ENCODE data around the gene CITED1. TPM values are rescaled to one million over a fixed set of nuclear protein-coding genes. Genes with fewer than 3 reads are reported as not detected.

The CITED1 gene
- total and polyA plus RNA-seq, 2 experiments from 2014 or later = not detected

- Histone ChIP-seq H3K36me3 (ENCODE audit: low read depth) (peaks cover 44% of the 10 kb centered on the region), H3F3A (ENCODE audit: insufficient read depth) (peaks cover 76% of the 10 kb centered on the region), H3K27me3 (replicated peaks; ENCODE audit: insufficient read depth) (no peaks in the 10 kb centered on the region), H3K9me2 (ENCODE audit: insufficient read depth) (no peaks in the 10 kb centered on the region), H3K79me2 (ENCODE audit: insufficient read depth) (peaks cover 36% of the 10 kb centered on the region), H3K4me1 (ENCODE audit: insufficient read depth) (peaks cover 53% of the 10 kb centered on the region), H3K9me3 (ENCODE audit: low read depth) (no peaks in the 10 kb centered on the region), H2AFZ (no peak overlapping the region), H3K9ac (no peak overlapping the region), H4K20me1 (ENCODE audit: insufficient read depth) (peaks cover 8% of the 10 kb centered on the region; the same call in 1 of the 2 replicates), H3K27ac (0 out of 2 replicates have a peak overlapping the region, but pooled peaks have one; percentile 81), H3K4me2 (ENCODE audit: unreplicated experiment) (no peak overlapping the region), H3K4me3 (no peak overlapping the region)
- WGBS, 2 experiments (ENCODE audit: low coverage in 1 of 2, low lambda C conversion rate in 2 of 2, missing lambda C conversion rate in 2 of 2) = 47 to 54% methylated on average over 2 of the region's 3 CpGs
- TF ChIP-seq EZH2phosphoT487 (IDR thresholded peaks at IDR 0.05; ENCODE audit: insufficient read depth, low read depth) (no peak), EZH2 (IDR thresholded peaks at IDR 0.05; ENCODE audit: insufficient read depth, poor library complexity, severe bottlenecking) (no peak)
- in situ Hi-C loops (cut with MboI) = no loop called here
- DNase-seq = peak; percentile 37
Observed at GRCh38 chrX:72271091-72271788, 34.5 kb downstream of the CITED1 start.

- peak overlapping the region; percentile 81 for H3K27ac ChIP-seq
- no peak for TF ChIP-seq EZH2 (IDR thresholded peaks at IDR 0.05; ENCODE audit: insufficient read depth, poor library complexity, severe bottlenecking)
- no peak for TF ChIP-seq EZH2phosphoT487 (IDR thresholded peaks at IDR 0.05; ENCODE audit: insufficient read depth, low read depth)
- H3K9ac ChIP-seq = no peak overlapping the region; the same call in 1 of the 2 replicates
- 78 to 84% methylated on average over 4 to 5 of the region's 5 CpGs for WGBS, 2 experiments (ENCODE audit: low coverage in 1 of 2, low lambda C conversion rate in 2 of 2, missing lambda C conversion rate in 2 of 2)
- peak overlapping the region; percentile 48 for H3K4me2 ChIP-seq (ENCODE audit: unreplicated experiment)
- no peak for DNase-seq
- no peak overlapping the region for H3K4me3 ChIP-seq
- in situ Hi-C loops (cut with MboI) = no loop called here
- H4K20me1 ChIP-seq (ENCODE audit: insufficient read depth) = peaks cover 8% of the 10 kb centered on the region; the same call in 1 of the 2 replicates
- peaks cover 47% of the 10 kb centered on the region for H3K4me1 ChIP-seq (ENCODE audit: insufficient read depth)
- no peaks in the 10 kb centered on the region for H3K27me3 ChIP-seq (replicated peaks; ENCODE audit: insufficient read depth)
- H3K9me3 ChIP-seq (ENCODE audit: low read depth) = no peaks in the 10 kb centered on the region
- H3K36me3 ChIP-seq (ENCODE audit: low read depth) = peaks cover 36% of the 10 kb centered on the region
- peaks cover 68% of the 10 kb centered on the region for H3F3A ChIP-seq (ENCODE audit: insufficient read depth)
- no peak overlapping the region for H2AFZ ChIP-seq
- H3K9me2 ChIP-seq (ENCODE audit: insufficient read depth) = no peaks in the 10 kb centered on the region
- peaks cover 28% of the 10 kb centered on the region for H3K79me2 ChIP-seq (ENCODE audit: insufficient read depth)
Observed at GRCh38 chrX:72270316-72270866, 35.3 kb downstream of the CITED1 start.

- H3K9me3 ChIP-seq (ENCODE audit: low read depth) = no peaks in the 10 kb centered on the region
- peak overlapping the region; percentile 81 for H3K27ac ChIP-seq
- H3K27me3 ChIP-seq (replicated peaks; ENCODE audit: insufficient read depth) = no peaks in the 10 kb centered on the region
- peaks cover 22% of the 10 kb centered on the region for H3K79me2 ChIP-seq (ENCODE audit: insufficient read depth)
- WGBS, 2 experiments (ENCODE audit: low coverage in 1 of 2, low lambda C conversion rate in 2 of 2, missing lambda C conversion rate in 2 of 2) = 0 to 33% methylated on average over 2 to 3 of the region's 3 CpGs
- H3F3A ChIP-seq (ENCODE audit: insufficient read depth) = peaks cover 61% of the 10 kb centered on the region
- TF ChIP-seq EZH2phosphoT487 (IDR thresholded peaks at IDR 0.05; ENCODE audit: insufficient read depth, low read depth) (no peak), EZH2 (IDR thresholded peaks at IDR 0.05; ENCODE audit: insufficient read depth, poor library complexity, severe bottlenecking) (no peak)
- H3K9ac ChIP-seq = peak overlapping the region; percentile 52
- no peaks in the 10 kb centered on the region for H3K9me2 ChIP-seq (ENCODE audit: insufficient read depth)
- H3K4me2 ChIP-seq (ENCODE audit: unreplicated experiment) = peak overlapping the region; percentile 48
- peaks cover 41% of the 10 kb centered on the region for H3K4me1 ChIP-seq (ENCODE audit: insufficient read depth)
- H3K36me3 ChIP-seq (ENCODE audit: low read depth) = peaks cover 30% of the 10 kb centered on the region; the same call in 1 of the 2 replicates
- peak; percentile 59 for DNase-seq
- in situ Hi-C loops (cut with MboI) = no loop called here
- peaks cover 7% of the 10 kb centered on the region; the same call in 1 of the 2 replicates for H4K20me1 ChIP-seq (ENCODE audit: insufficient read depth)
- H2AFZ ChIP-seq = no peak overlapping the region
- H3K4me3 ChIP-seq = no peak overlapping the region
Observed at GRCh38 chrX:72269671-72270251, 36.0 kb downstream of the CITED1 start.

GRCh38 chrX:72268597-72269365 is 36.9 kb downstream of the CITED1 start:
- Histone ChIP-seq H3K27ac (peak overlapping the region; percentile 81), H3K27me3 (replicated peaks; ENCODE audit: insufficient read depth) (no peaks in the 10 kb centered on the region), H2AFZ (no peak overlapping the region), H3K4me2 (ENCODE audit: unreplicated experiment) (peak overlapping the region; percentile 48), H3K9ac (peak overlapping the region; percentile 52), H4K20me1 (ENCODE audit: insufficient read depth) (no peaks in the 10 kb centered on the region), H3K36me3 (ENCODE audit: low read depth) (peaks cover 21% of the 10 kb centered on the region; the same call in 1 of the 2 replicates), H3F3A (ENCODE audit: insufficient read depth) (peaks cover 52% of the 10 kb centered on the region), H3K79me2 (ENCODE audit: insufficient read depth) (peaks cover 12% of the 10 kb centered on the region; the same call in 1 of the 2 replicates), H3K4me3 (no peak overlapping the region), H3K4me1 (ENCODE audit: insufficient read depth) (peaks cover 33% of the 10 kb centered on the region), H3K9me3 (ENCODE audit: low read depth) (no peaks in the 10 kb centered on the region), H3K9me2 (ENCODE audit: insufficient read depth) (no peaks in the 10 kb centered on the region)
- TF ChIP-seq EZH2 (IDR thresholded peaks at IDR 0.05; ENCODE audit: insufficient read depth, poor library complexity, severe bottlenecking) (no peak), EZH2phosphoT487 (IDR thresholded peaks at IDR 0.05; ENCODE audit: insufficient read depth, low read depth) (no peak)
- 45 to 52% methylated on average over 2 of the region's 2 CpGs for WGBS, 2 experiments (ENCODE audit: low coverage in 1 of 2, low lambda C conversion rate in 2 of 2, missing lambda C conversion rate in 2 of 2)
- in situ Hi-C loops (cut with MboI) = no loop called here
- peak; percentile 75 for DNase-seq
